ENCODE data around the gene RTCB. TPM values are rescaled to one million over a fixed set of nuclear protein-coding genes. Genes with fewer than 3 reads are reported as not detected.
A peak's percentile ranks its signal among the peaks of the same experiment; 100 is the strongest.
"Not testable (repeated sequence)": the region's sequence is repeated elsewhere in the genome, so short reads cannot be mapped to it uniquely, and the experiment has no call there.

Gene RTCB
- polyA plus RNA-seq, 2 donors, result 12.8 to 52.3 TPM

GRCh38 chr22:32364210-32364609 lies 47.8 kb downstream of the RTCB start:
- Histone ChIP-seq H3K4me3 (ENCODE audit: low read depth in 1 of 2, low read length in 2 of 2) (no peak overlapping the region), H3K27ac (ENCODE audit: low read depth in 2 of 2, low read length in 1 of 2) (no peak overlapping the region), H3K4me1 (ENCODE audit: control insufficient read depth in 2 of 2, insufficient read depth in 2 of 2, low read length in 1 of 2) (no peaks in the 10 kb centered on the region), H3K36me3 (ENCODE audit: control insufficient read depth in 2 of 2, insufficient read depth in 2 of 2, low read length in 1 of 2) (no peaks in the 10 kb centered on the region), H3K27me3 (ENCODE audit: control insufficient read depth in 1 of 2, insufficient read depth in 2 of 2, low read length in 2 of 2) (no peaks in the 10 kb centered on the region), H3K9me3 (ENCODE audit: control insufficient read depth in 2 of 2, insufficient read depth in 1 of 2, low read depth in 1 of 2, low read length in 1 of 2) (no peaks in the 10 kb centered on the region)
- whole genome bisulfite sequencing, 2 donors, result 73 to 80% methylated on average over 5 of the region's 5 CpGs

DNA sequence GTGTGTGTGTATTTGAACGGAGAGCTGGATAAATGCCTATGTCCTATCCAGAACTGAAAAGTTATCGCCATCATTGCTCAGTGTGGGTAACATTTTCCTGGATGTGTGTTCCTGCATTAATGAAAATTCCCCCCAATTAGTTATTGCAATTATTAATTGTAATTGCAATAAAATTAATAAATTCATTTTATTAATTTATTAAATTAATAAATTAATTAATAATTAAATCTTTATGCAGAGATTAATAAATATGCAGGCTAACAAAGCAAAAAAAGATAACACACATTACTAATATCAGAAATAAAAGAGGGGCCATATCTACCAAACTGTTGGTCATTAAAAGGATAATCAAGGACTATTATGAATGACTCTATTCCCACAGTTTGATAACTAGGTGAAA lies 50.8 kb downstream of the RTCB start:
- no peaks in the 10 kb centered on the region for H3K36me3 ChIP-seq (ENCODE audit: control insufficient read depth in 2 of 2, insufficient read depth in 2 of 2, low read length in 1 of 2)
- H3K27ac ChIP-seq (ENCODE audit: low read depth in 2 of 2, low read length in 1 of 2), result no peak overlapping the region
- no peaks in the 10 kb centered on the region for H3K9me3 ChIP-seq (ENCODE audit: control insufficient read depth in 2 of 2, insufficient read depth in 1 of 2, low read depth in 1 of 2, low read length in 1 of 2)
- WGBS, 2 donors, result 61 to 85% methylated on average over 2 of the region's 2 CpGs
- no peaks in the 10 kb centered on the region for H3K4me1 ChIP-seq (ENCODE audit: control insufficient read depth in 2 of 2, insufficient read depth in 2 of 2, low read length in 1 of 2)
- no peaks in the 10 kb centered on the region for H3K27me3 ChIP-seq (ENCODE audit: control insufficient read depth in 1 of 2, insufficient read depth in 2 of 2, low read length in 2 of 2)
- H3K4me3 ChIP-seq (ENCODE audit: low read depth in 1 of 2, low read length in 2 of 2), result no peak overlapping the region

DNA sequence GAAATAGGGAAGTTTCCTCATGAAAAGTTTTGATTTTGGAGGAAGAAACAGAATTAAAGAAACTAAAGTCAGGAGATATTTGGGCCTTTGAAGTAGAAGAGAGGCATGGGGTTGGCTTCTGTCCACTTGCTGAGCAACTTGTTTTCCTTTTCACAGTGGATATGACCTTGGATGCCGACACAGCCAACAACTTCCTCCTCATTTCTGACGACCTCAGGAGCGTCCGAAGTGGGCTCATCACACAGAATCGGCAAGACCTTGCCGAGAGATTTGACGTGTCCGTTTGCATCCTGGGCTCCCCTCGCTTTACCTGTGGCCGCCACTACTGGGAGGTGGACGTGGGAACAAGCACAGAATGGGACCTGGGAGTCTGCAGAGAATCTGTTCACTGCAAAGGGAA lies 52.0 kb downstream of the RTCB start:
- H3K9me3 ChIP-seq (ENCODE audit: control insufficient read depth in 2 of 2, insufficient read depth in 1 of 2, low read depth in 1 of 2, low read length in 1 of 2); H3K4me3 ChIP-seq (ENCODE audit: low read depth in 1 of 2, low read length in 2 of 2); H3K36me3 ChIP-seq (ENCODE audit: control insufficient read depth in 2 of 2, insufficient read depth in 2 of 2, low read length in 1 of 2); H3K27me3 ChIP-seq (ENCODE audit: control insufficient read depth in 1 of 2, insufficient read depth in 2 of 2, low read length in 2 of 2); H3K27ac ChIP-seq (ENCODE audit: low read depth in 2 of 2, low read length in 1 of 2); H3K4me1 ChIP-seq (ENCODE audit: control insufficient read depth in 2 of 2, insufficient read depth in 2 of 2, low read length in 1 of 2): not testable (repeated sequence)
- 71 to 79% methylated on average over 11 of the region's 11 CpGs for WGBS, 2 donors

GRCh38 chr22:32357567-32357966 lies 54.5 kb downstream of the RTCB start, which contains the start of gene RFPL3:
RFPL3 (plus strand) TSS chr22:32357867; CDS start chr22:32358072, 205 bp downstream.
- WGBS, 2 donors, result 54 to 69% methylated on average over 9 of the region's 9 CpGs
- not testable (repeated sequence) for H3K27ac ChIP-seq (ENCODE audit: low read depth in 2 of 2, low read length in 1 of 2); H3K9me3 ChIP-seq (ENCODE audit: control insufficient read depth in 2 of 2, insufficient read depth in 1 of 2, low read depth in 1 of 2, low read length in 1 of 2); H3K4me3 ChIP-seq (ENCODE audit: low read depth in 1 of 2, low read length in 2 of 2); H3K4me1 ChIP-seq (ENCODE audit: control insufficient read depth in 2 of 2, insufficient read depth in 2 of 2, low read length in 1 of 2); H3K36me3 ChIP-seq (ENCODE audit: control insufficient read depth in 2 of 2, insufficient read depth in 2 of 2, low read length in 1 of 2); H3K27me3 ChIP-seq (ENCODE audit: control insufficient read depth in 1 of 2, insufficient read depth in 2 of 2, low read length in 2 of 2)

DNA sequence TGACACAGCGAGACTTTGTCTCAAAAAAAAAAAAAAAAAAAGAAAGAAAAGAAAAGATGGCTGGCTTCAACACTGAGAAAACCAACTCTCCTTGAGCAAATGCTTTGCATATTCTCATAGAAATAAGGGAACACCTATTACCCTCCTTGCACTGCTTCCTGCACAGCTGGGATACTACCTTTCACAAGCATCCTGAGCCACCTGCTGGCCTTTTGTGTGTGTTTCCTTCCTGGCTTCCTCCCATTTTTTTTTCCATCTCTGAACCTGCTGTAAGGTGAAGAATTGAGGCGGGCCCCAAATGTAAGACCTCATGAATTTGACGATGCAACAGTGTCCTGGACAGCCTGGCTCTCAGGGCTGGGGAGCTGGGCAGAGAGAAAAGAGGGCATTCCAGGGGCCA lies 56.3 kb downstream of the RTCB start:
- Histone ChIP-seq H3K27ac (ENCODE audit: low read depth in 2 of 2, low read length in 1 of 2) (no peak overlapping the region), H3K36me3 (ENCODE audit: control insufficient read depth in 2 of 2, insufficient read depth in 2 of 2, low read length in 1 of 2) (no peaks in the 10 kb centered on the region), H3K27me3 (ENCODE audit: control insufficient read depth in 1 of 2, insufficient read depth in 2 of 2, low read length in 2 of 2) (no peaks in the 10 kb centered on the region), H3K4me3 (ENCODE audit: low read depth in 1 of 2, low read length in 2 of 2) (no peak overlapping the region), H3K9me3 (ENCODE audit: control insufficient read depth in 2 of 2, insufficient read depth in 1 of 2, low read depth in 1 of 2, low read length in 1 of 2) (no peaks in the 10 kb centered on the region), H3K4me1 (ENCODE audit: control insufficient read depth in 2 of 2, insufficient read depth in 2 of 2, low read length in 1 of 2) (no peaks in the 10 kb centered on the region)
- WGBS, 2 donors, result 69 to 71% methylated on average over 3 of the region's 3 CpGs

- H3K27me3 ChIP-seq (ENCODE audit: control insufficient read depth in 1 of 2, insufficient read depth in 2 of 2, low read length in 2 of 2), result no peaks in the 10 kb centered on the region
- no peaks in the 10 kb centered on the region for H3K9me3 ChIP-seq (ENCODE audit: control insufficient read depth in 2 of 2, insufficient read depth in 1 of 2, low read depth in 1 of 2, low read length in 1 of 2)
- no peaks in the 10 kb centered on the region for H3K36me3 ChIP-seq (ENCODE audit: control insufficient read depth in 2 of 2, insufficient read depth in 2 of 2, low read length in 1 of 2)
- WGBS, 2 donors, result 81 to 88% methylated on average over 30 of the region's 30 CpGs
- peak overlapping the region in 1 of 2 donors; percentile 25 for H3K4me3 ChIP-seq (ENCODE audit: low read depth in 1 of 2, low read length in 2 of 2)
- no peaks in the 10 kb centered on the region for H3K4me1 ChIP-seq (ENCODE audit: control insufficient read depth in 2 of 2, insufficient read depth in 2 of 2, low read length in 1 of 2)
- no peak overlapping the region for H3K27ac ChIP-seq (ENCODE audit: low read depth in 2 of 2, low read length in 1 of 2)
These were observed 57.4 kb downstream of the RTCB start for GRCh38 chr22:32354360-32355351.

GRCh38 chr22:32353840-32354239 lies 58.2 kb downstream of the RTCB start:
- 92 to 93% methylated on average over 11 to 19 of the region's 19 CpGs for WGBS, 2 donors
- Histone ChIP-seq H3K27ac (ENCODE audit: low read depth in 2 of 2, low read length in 1 of 2) (no peak overlapping the region), H3K27me3 (ENCODE audit: control insufficient read depth in 1 of 2, insufficient read depth in 2 of 2, low read length in 2 of 2) (no peaks in the 10 kb centered on the region), H3K9me3 (ENCODE audit: control insufficient read depth in 2 of 2, insufficient read depth in 1 of 2, low read depth in 1 of 2, low read length in 1 of 2) (no peaks in the 10 kb centered on the region), H3K4me1 (ENCODE audit: control insufficient read depth in 2 of 2, insufficient read depth in 2 of 2, low read length in 1 of 2) (no peaks in the 10 kb centered on the region), H3K4me3 (ENCODE audit: low read depth in 1 of 2, low read length in 2 of 2) (no peak overlapping the region), H3K36me3 (ENCODE audit: control insufficient read depth in 2 of 2, insufficient read depth in 2 of 2, low read length in 1 of 2) (no peaks in the 10 kb centered on the region)

GRCh38 chr22:32353292-32353691 lies 58.8 kb downstream of the RTCB start:
- no peaks in the 10 kb centered on the region for H3K36me3 ChIP-seq (ENCODE audit: control insufficient read depth in 2 of 2, insufficient read depth in 2 of 2, low read length in 1 of 2)
- H3K4me3 ChIP-seq (ENCODE audit: low read depth in 1 of 2, low read length in 2 of 2), result no peak overlapping the region
- no peaks in the 10 kb centered on the region for H3K27me3 ChIP-seq (ENCODE audit: control insufficient read depth in 1 of 2, insufficient read depth in 2 of 2, low read length in 2 of 2)
- no peaks in the 10 kb centered on the region for H3K4me1 ChIP-seq (ENCODE audit: control insufficient read depth in 2 of 2, insufficient read depth in 2 of 2, low read length in 1 of 2)
- WGBS, 2 donors, result 93 to 94% methylated on average over 28 of the region's 28 CpGs
- H3K9me3 ChIP-seq (ENCODE audit: control insufficient read depth in 2 of 2, insufficient read depth in 1 of 2, low read depth in 1 of 2, low read length in 1 of 2), result no peaks in the 10 kb centered on the region
- H3K27ac ChIP-seq (ENCODE audit: low read depth in 2 of 2, low read length in 1 of 2), result no peak overlapping the region

- Histone ChIP-seq H3K27me3 (ENCODE audit: control insufficient read depth in 1 of 2, insufficient read depth in 2 of 2, low read length in 2 of 2) (no peaks in the 10 kb centered on the region), H3K4me3 (ENCODE audit: low read depth in 1 of 2, low read length in 2 of 2) (no peak overlapping the region), H3K4me1 (ENCODE audit: control insufficient read depth in 2 of 2, insufficient read depth in 2 of 2, low read length in 1 of 2) (no peaks in the 10 kb centered on the region), H3K9me3 (ENCODE audit: control insufficient read depth in 2 of 2, insufficient read depth in 1 of 2, low read depth in 1 of 2, low read length in 1 of 2) (no peaks in the 10 kb centered on the region), H3K36me3 (ENCODE audit: control insufficient read depth in 2 of 2, insufficient read depth in 2 of 2, low read length in 1 of 2) (no peaks in the 10 kb centered on the region), H3K27ac (ENCODE audit: low read depth in 2 of 2, low read length in 1 of 2) (no peak overlapping the region)
- 89 to 97% methylated on average over 14 of the region's 14 CpGs for WGBS, 2 donors
These were observed 59.4 kb downstream of the RTCB start for GRCh38 chr22:32352681-32353080.

GRCh38 chr22:32351875-32352274 lies 60.2 kb downstream of the RTCB start:
- H3K27ac ChIP-seq (ENCODE audit: low read depth in 2 of 2, low read length in 1 of 2); H3K36me3 ChIP-seq (ENCODE audit: control insufficient read depth in 2 of 2, insufficient read depth in 2 of 2, low read length in 1 of 2); H3K27me3 ChIP-seq (ENCODE audit: control insufficient read depth in 1 of 2, insufficient read depth in 2 of 2, low read length in 2 of 2); H3K4me3 ChIP-seq (ENCODE audit: low read depth in 1 of 2, low read length in 2 of 2); H3K9me3 ChIP-seq (ENCODE audit: control insufficient read depth in 2 of 2, insufficient read depth in 1 of 2, low read depth in 1 of 2, low read length in 1 of 2); H3K4me1 ChIP-seq (ENCODE audit: control insufficient read depth in 2 of 2, insufficient read depth in 2 of 2, low read length in 1 of 2): not testable (repeated sequence)
- 87 to 96% methylated on average over 1 of the region's 1 CpG for WGBS, 2 donors

Data from esophagus (tissue), 2 donors.